GM18873 (cell line): ENCODE measurements around the gene DLG2.
"Not testable (repeated sequence)": the region's sequence is repeated elsewhere in the genome, so short reads cannot be mapped to it uniquely, and the experiment has no call there.

ENCODE experiments used
- ATAC-seq: cut with Tn5 transposase; IDR thresholded peaks from one replicate; pipeline ENCODE4 v1.9.1; 2021; ENCODE audit warnings: mild to moderate bottlenecking, moderate library complexity, moderate number of reproducible peaks; ENCODE audit not compliant: unreplicated experiment, low FRiP score

Gene DLG2

DNA sequence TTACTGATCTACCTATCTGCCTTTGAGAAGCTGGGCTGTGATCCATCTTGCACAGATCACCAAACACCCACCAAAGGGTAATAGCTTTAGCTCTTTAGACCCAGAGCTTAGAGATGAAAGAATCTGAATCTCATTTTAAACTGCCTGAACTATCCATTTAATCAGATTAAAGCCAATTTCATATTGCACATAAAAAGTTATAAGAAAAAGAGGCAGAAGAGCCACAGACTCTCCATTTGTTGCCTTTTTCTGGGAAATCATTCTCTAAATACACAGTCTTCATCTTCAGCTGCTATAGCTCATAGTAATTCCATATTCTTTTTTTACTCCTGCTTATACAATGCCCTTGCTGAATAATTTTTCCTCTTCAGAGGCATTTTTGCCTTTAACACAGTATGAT, 271.2 kb downstream of the DLG2 start:
- ATAC-seq, result no peak

DNA sequence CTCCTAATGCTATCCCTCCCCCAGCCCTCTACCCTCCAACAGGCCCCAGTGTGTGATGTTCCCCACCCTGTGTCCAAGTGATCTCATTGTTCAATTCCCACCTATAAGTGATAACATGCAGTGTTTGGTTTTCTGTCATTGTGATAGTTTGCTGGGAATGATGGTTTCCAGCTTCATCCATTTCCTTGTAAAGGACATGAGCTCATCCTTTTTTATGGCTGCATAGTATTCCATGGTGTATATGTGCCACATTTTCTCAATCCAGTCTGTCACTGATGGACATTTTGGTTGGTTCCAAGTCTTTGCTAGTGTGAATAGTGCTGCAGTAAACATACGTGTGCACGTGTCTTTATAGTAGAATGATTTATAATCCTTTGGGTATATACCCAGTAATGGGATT, 277.6 kb downstream of the DLG2 start:
- ATAC-seq, result not testable (repeated sequence)

DNA sequence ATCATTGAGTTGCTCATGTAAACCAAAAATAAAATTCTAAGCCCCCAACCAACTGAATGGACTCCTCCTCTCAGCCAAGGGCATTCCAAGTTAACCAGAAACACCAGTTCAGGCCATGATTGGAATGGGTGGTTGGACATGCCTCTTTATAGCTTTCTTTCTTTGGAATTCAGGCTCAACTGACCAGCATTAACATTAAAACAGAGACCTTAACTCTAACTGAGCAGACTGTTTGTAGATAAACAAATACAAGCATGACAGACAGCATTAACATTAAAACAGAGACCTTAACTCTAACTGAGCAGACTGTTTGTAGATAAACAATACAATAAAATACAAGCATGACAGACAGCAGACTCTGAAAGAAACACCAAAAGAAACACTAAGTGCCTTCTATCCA, 278.2 kb downstream of the DLG2 start:
- no peak for ATAC-seq

DNA sequence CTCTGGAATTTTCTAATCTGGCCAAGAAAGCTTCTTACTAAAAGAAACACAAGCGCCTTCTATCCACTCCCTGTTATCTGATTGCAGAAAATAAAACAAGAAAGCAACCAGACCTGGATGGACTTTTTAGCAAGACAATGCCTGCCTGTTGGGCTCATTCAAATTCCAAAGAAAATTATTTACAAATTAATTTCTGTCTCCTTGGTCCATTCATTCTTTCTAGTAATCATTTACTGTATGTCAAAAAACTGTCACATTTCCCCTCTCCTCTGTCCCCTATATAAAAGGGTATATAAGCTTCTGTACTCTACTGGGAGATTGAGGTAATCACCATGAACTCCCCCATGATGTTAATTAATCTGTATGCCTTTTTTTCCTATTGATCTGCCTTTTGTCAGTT, 279.9 kb downstream of the DLG2 start:
- no peak for ATAC-seq

DNA sequence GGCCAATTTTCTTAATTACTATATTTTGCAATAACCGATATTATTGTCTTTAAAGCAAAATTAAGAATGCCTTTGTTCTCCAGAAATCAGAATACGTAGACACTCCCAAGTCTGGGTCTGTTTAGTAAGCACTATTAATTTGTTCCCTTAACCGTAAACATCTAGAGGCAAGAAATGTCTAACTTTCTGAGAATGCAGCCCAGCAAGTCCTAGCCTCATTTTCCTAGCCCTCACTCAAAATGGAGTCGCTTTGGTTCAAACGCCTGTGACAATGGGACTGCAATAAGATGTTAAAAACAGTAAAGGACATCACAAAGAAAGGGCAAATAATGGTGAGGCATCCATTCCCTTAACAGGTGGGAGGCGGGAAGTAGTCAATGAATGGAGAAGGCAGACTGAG, 280.7 kb downstream of the DLG2 start:
- ATAC-seq, result no peak

DNA sequence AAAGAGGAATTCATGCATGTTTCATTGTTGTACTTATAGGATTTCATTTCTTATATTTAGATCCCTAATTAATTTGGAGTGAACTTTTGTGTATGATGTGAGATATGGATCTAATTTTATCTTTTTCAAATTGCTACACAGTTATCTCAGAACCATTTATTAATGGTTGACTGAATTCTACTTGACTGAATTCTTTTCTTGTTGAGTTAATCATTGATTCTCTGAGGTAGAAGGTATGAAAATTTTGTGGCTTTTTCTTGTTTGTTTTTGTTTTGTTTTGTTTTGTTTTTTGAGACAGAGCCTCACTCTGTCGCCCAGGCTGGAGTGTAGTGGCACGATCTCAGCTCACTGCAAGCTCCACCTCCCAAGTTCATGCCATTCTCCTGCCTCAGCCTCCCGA, 286.3 kb downstream of the DLG2 start:
- not testable (repeated sequence) for ATAC-seq

DNA sequence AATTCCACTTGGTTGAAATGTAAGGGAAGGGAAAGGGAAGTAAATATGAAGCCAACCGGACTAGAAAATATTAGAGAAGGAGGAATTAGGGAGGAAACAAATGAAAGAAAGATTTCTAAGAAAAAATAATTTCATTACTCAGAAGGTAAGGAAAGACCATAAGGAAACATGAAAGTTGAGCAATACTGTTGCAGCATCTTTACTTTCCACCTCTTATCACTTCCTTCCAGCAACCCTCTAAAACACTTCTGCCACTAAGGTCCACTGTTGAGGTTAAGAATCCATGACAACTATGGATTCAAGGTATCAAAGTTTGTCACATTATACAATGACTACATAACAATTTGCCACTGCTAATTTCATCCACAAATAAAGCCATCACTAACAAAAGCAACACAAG, 308.6 kb downstream of the DLG2 start:
- no peak for ATAC-seq

DNA sequence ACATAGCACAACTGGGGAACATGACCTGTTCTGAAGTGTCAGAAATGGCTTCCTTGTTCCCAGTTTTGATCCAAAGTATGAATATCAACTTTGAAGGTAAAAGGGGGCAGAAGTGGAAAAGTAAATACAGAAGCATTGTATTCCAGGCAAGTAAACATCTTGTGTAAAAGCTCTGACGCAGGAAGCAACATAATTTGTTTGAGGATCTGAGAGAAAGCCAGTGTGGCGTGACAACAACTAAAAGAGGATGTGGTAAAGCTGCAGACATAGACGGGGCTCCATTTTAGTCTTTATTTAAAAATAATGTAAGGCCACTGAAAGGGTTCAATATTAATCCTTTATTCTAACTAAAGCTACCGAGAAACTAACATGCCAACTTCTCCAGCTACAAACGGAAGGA, 310.2 kb downstream of the DLG2 start:
- ATAC-seq, result peak; percentile 99

DNA sequence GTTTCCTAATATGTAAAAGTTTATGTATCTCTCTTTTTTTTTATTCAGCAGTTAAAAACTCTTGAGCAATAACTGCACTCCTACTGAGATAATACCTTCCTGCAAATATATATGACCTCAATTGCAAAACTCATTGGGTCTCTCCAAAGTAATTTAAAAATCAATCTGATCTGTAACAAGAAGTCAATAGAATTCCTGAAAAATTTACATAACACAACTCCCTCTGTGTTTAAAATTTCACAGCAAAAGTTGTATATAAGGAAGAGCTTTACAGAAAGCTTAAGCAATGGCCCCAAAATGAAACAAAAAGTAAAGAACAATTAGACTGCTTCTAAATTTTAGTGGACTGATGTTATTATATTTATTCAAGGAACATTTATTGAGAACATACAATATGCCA, 313.4 kb downstream of the DLG2 start:
- no peak for ATAC-seq

DNA sequence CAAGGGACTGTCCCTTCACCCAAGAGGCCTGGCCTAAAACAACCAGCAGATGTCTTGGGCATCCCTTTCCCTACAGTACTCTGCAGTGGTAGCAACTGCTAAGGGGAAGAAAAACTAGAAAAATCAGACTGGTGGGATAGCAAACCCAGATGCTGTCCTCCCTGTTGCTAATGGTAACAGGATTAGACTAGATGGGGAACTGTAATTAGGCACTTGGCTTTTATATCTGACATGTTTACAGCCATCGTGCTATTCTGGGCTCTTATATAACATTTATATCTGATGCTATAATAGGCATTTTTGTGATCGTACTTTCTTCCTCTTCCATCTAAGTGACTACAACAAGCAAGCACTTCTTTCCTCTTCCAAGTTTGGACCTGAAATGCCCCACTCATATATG, 316.7 kb downstream of the DLG2 start:
- ATAC-seq, result no peak

DNA sequence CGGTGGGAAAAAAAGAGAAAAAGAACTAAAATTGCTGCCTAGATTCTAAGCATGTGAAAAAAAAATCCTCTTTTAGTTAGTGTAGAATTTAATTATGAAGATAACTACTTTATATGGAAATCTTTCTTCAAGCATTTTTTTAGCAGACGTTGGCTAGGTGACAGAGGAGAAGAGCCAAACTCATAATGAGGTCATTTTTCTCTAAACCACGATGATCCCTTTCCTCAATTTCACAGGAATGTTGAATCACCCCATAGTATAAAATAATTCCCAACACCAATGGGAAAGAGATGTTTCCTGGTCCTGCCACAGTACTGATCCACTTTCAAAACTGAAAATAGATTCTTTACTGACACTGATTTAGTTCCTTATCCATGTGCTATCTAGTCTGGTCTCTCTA, 319.8 kb downstream of the DLG2 start:
- no peak for ATAC-seq

DNA sequence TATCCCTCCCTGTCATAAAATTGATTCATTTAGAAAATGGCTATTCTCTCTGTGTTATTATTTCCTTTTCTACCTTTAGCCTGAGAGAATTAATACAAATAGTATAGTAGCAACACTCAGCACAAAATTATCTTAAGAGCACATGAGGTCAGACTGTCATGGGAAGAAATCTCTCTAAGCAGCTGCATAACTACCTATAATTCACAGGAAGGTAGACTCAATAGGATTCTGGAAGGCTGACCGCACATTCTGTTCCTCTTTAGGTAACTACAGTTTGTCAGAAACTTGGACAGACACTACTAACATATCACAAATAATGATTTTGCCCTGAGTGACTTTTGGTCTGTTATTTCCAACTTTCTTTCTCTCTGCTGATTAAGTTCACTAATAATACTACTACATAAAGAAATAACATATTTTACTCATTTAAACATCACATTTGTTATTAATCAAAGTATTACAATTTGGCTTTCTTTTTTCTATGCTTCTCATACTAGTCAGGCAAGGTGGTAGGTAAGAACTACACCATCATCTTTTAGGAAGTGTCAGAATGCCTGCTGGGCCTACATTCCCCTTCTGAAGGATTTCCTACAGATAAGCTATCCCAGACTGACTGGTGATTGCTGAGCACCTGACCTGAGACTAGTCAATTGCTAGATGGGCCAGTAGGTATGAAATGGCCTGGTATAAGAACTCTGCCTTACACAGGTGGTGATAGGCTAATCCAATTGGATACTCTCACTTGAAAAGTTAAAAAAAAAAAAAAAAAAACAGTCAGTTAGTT, 325.1 kb downstream of the DLG2 start:
- no peak for ATAC-seq

DNA sequence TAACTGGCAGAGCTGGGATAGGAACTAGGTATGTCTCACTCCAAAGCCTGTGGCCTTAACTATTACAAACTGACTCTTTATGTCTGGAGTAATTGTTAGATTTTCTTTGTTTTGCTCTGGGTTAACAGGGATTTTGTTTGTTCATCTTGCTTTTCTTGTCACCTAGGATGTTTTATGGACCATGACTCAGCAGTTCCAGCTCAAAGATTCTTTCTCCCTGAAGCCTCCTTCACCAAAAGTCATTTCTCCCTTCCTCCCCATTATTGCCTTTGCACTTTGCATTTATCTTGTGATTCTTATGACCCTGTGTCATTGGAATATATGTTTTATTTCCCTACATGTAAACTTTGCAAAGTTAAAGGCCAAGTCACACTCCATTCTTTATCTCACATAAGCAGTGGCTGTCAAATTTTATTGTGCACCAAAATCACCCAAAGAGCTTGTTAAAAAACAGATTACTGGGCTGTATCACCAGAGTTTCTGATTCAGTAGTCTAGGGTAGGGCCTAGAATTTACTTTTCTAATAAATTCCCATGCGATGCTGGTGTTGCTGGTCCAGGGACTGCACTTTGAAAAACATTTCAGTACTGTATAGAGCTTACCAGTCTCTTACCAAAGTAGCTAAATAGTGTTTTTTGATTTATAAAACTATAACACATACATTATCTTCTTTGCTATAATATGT, 327.7 kb downstream of the DLG2 start:
- no peak for ATAC-seq

DNA sequence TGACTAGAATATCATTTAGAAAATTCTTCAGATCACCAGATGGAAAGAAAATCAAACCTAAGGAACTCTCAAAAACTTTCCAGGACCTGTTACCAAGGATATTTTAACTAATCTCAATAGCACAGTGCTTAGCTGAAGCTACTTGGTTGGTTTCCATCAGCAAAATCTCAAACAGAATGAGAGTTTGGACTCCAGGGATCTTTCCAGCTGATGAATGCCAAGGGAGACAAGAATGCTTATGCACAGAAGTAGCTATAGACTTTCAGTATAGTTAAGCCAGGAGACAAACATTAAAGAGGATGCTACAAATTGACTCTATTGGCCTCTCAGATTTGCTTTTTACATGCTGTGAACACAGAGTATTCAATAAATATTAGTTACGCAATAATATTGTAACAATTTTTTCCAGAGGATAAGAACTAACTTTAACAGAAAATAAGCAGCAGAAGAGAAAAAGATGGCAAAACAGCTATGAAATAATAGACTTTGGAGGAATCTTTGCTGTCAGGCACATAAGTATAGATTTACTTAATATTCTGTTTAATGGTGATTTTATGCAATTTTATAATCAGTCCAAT, 331.4 kb downstream of the DLG2 start:
- no peak for ATAC-seq

DNA sequence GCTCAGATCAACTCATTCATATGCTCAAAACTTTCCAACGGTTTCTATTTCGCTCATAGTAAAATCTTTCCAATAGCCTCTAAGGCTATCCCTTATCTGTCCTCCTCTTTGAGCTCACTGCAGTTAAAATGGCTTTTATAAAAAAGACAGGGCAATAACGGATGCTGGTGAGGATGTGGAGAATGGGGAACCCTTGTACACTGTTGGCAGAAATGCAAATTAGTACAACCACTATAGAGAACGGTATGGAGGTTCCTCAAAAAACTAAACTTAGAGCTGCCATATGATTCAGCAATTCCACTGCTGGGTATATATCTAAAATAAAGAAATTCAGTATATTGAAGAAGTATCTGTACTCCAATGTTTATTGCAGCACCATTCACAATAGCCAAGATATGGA, 345.6 kb downstream of the DLG2 start:
- no peak for ATAC-seq

DNA sequence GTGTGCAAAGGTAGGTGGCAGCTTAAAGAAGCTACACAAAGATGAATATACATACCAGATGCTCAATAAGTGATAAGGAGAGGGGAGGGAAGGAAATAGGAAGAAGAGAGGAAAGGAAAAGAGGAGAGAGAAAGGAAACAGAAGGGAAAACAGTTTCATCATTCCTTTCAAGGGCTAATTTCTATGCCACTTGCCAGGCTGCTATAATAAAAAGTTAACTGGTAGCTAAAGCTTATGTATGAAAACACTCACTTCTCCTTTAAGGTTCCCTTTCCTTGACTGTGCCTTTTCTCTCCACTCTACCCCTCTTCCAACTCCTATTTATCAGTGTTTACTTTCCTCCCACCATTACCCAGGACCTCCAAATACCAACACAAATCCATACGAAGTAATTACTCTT, 347.9 kb downstream of the DLG2 start:
- no peak for ATAC-seq

DNA sequence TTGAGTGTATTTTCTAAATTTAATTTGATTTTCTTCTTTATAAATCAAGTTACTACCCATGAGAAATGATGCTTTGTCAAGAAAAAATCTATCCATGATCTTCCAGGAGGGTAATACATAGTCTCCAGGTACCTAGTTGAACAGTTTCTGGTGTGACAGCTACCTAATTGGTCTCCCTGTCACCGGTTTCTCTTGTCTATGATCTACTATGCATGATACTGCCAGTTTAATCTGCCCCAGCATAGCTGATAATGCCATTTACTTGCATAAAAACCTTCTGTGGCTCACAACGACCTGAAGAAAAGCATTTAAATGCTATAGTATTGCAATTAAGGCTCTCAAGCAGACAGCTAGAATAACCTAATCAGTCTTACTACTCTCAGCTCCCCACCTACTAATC, 349.5 kb downstream of the DLG2 start:
- ATAC-seq, result no peak

DNA sequence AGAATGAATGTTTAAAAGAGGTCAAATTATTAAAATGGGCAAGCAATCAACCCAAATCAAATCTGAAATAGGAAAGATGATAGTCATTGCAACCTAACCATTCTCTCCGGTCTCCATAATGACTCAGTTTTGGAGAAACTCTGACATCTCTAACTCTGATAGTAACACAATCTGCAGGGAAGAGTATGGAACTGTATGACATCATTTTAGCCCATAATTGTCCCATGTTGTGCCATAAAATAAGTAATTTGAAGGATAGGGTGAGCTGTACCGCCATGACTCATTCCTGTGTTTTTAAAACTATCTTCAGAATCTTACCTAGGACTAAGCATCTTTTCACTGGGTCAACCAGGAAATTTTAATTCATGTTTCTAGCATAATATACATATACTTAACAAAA, 350.8 kb downstream of the DLG2 start:
- no peak for ATAC-seq

DNA sequence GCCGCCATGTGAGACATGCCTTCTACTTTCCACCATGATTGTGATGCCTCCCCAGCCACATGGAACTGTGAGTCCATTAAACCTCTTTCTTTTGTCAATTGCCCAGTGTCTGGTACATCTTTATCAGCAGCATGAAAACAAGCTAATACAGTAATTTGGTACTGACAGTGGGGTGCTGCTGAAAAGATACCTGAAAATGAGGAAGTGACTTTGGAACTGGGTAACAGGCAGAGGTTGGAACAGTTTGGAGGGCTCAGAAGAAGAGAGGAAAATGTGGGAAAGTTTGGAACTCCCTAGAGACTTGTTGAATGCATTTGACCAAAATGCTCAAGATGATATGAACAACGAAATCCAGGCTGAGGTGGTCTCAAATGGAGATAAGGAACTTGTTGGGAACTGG, 356.8 kb downstream of the DLG2 start:
- not testable (repeated sequence) for ATAC-seq

DNA sequence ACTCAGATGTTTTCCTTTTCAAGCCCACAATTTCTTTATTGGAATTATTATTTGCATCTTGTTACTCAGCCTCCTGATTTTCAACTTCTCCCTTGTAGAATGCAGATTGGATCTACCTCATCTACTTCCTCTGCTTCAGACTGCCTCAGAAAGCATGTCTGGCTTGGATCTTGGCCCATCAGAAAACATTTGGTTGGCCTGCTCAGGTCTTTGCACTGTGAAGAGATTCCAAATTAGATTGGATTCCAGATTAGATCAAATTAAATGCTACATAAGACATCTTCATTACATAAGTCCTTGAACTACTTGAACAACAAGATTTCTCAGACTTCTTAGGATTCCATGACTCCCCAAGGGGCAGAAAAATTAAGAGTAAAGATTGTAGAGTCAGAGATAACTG, 358.0 kb downstream of the DLG2 start:
- ATAC-seq, result no peak

DNA sequence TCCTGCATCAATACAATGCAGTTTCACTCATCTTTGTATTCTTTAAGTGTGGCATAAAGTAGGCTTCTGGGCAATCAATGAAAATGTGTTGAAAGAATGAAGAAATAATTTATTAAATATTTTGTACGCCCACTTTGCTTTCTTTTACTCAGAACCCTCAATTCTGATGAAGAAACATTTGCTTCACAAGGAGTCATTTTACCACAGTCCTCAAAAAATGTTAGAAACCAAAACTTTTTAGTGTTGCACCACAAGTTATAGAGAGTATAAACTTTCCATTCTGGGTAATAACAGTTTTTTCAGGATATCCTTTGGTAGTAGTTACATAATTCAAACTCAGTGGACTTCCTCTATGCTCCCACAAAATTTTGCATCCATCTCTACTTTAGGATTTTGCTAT, 360.5 kb downstream of the DLG2 start:
- no peak for ATAC-seq

DNA sequence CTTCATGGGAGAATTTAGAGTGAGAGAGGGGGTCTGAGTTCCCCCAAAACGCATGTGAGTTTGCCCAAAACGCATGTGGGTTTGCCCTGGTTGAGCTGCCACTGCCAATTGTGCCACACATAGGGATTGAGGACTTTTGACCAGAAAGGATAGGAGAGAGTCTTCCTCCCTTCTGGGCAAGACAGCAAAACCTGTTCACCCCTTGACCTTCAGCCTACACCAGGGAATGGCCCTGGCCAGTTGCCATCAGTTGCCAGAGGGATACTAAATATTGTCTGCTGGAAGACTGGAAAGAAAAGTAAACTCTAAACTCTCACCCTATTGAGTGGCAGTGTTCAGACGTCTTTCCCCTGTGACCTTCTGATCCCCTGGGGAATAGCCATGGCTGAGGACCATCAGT, 363.8 kb downstream of the DLG2 start:
- no peak for ATAC-seq
